Dendritic cell treated with granulocyte-macrophage colony-stimulating factor and Interleukin-4, amounts not matched to agents 40 ng/mL and 50 ng/mL, for 4 days (primary cell): ENCODE data around the gene OGFR.
A peak's percentile ranks its signal among the peaks of the same experiment; 100 is the strongest.

Experiments
- H3K27ac Mint-ChIP-seq: one replicate; pipeline ENCODE4 v1.8.0; 2022; ENCODE audit warnings: mild to moderate bottlenecking, mixed read lengths
- H3K27me3 Mint-ChIP-seq: one replicate; pipeline ENCODE4 v1.8.0; 2022; ENCODE audit warnings: mild to moderate bottlenecking, mixed read lengths
- H3K36me3 Mint-ChIP-seq: one replicate; pipeline ENCODE4 v1.8.0; 2022; ENCODE audit warnings: low read depth, mixed read lengths
- H3K4me1 Mint-ChIP-seq: one replicate; pipeline ENCODE4 v1.8.0; 2022; ENCODE audit warnings: low read depth, mixed read lengths
- H3K4me3 Mint-ChIP-seq: one replicate; pipeline ENCODE4 v1.8.0; 2022; ENCODE audit warnings: mild to moderate bottlenecking, moderate library complexity, mixed read lengths
- H3K9me3 Mint-ChIP-seq: one replicate; pipeline ENCODE4 v1.8.0; 2022; ENCODE audit warnings: mixed read lengths
- intact Hi-C: fragments of 100-400 bp; cut with micrococcal nuclease; formaldehyde crosslinking; loops from one replicate; pipeline ENCODE4 v1.15.0; 2022

OGFR gene

DNA sequence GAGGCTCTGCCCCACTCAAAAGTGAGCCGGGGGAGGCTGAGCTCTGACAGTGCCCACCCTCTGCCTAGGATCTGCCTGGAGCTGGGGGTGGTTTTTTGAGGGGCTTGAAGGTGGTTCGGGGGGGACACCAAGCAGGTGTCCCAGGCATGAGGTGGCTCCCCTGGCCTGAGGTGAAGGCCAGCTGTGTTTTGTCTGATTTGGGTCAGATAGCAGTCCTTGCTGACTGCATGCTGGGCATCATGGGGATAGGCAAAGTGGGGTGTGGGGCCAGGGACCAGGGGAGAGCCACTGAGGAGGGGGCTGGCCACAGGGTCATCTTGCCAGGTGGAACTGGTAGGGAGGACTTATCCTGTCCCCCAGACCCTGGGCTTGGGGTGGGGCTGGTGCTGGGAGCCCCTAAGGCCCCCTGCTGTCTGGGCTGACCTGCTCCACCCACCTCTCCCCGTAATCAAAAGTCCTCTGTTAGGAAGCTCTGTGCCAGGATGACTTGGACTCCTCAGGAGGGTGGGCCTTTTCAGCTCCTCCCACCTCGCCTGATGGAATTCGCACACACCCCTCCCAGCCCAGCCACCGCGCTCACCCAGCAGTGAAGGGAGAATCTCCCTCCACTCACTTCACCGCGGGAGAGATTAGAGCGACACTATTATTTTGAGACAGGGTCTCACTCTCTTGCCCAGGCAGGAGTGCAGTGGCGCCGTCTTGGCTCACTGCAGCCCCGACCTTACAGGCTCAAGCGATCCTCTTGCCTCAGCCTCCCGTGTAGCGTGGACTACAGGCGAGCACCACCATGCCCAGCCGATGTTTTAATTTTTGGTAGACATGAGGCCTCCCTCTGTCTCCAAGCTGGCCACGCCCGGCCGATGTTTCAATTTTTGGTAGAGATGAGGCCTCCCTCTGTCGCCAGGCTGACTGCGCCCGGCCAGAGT is 10.7 kb downstream of the OGFR start:
- intact Hi-C loops, result no loop called here
- Mint-ChIP-seq H3K4me3 (peak overlapping the region; percentile 9), H3K27ac (no peak overlapping the region), H3K9me3 (no peaks in the 10 kb centered on the region), H3K4me1 (peaks cover 53% of the 10 kb centered on the region), H3K36me3 (peaks cover 40% of the 10 kb centered on the region), H3K27me3 (peaks cover 74% of the 10 kb centered on the region)

DNA sequence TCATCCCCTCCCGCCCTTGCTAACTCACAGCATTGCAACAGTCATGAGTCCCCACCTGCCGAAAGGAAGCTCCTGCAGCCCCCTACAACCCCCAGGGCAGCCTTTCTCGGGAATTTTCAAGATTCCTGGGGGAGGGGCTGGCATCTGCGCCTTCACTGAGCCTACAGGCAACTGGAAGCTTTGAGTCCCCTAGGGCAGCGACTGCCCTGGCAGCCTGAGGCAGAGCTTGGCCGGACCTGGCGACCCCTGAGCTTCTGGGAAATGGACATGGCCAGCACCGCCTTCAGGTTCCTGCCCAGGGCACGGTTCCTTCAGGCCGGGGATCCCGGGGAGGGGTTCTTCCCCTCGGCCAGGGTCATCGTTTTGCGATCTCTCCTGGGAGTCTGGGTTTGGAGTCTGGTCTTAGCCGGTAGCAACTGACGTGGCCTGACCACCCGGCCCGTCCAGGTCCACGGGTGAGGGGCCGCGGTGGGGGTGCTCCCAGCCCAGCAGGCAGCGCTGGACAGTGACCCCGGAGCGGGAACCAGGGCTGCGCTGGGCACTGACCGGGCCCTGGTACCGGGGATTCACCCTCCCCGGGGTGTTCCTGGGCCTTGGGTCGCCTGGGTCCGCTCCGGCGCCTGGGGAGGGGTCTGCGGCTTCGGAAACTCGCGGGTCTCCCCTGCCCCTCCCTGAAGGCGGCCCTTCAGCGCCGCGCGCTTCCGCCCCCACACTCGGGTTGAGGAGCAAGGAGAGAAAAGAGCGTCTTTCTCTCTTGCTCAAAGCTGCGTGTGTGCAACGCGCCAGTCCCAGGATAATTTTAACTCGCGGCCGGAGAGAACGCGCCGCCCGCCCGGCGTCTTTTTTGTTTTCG is 11.6 kb downstream of the OGFR start:
- Mint-ChIP-seq H3K27me3 (peaks cover 77% of the 10 kb centered on the region), H3K9me3 (no peaks in the 10 kb centered on the region), H3K4me3 (peak overlapping the region; percentile 46), H3K27ac (no peak overlapping the region), H3K4me1 (peaks cover 44% of the 10 kb centered on the region), H3K36me3 (peaks cover 31% of the 10 kb centered on the region)
- intact Hi-C loops, result no loop called here

DNA sequence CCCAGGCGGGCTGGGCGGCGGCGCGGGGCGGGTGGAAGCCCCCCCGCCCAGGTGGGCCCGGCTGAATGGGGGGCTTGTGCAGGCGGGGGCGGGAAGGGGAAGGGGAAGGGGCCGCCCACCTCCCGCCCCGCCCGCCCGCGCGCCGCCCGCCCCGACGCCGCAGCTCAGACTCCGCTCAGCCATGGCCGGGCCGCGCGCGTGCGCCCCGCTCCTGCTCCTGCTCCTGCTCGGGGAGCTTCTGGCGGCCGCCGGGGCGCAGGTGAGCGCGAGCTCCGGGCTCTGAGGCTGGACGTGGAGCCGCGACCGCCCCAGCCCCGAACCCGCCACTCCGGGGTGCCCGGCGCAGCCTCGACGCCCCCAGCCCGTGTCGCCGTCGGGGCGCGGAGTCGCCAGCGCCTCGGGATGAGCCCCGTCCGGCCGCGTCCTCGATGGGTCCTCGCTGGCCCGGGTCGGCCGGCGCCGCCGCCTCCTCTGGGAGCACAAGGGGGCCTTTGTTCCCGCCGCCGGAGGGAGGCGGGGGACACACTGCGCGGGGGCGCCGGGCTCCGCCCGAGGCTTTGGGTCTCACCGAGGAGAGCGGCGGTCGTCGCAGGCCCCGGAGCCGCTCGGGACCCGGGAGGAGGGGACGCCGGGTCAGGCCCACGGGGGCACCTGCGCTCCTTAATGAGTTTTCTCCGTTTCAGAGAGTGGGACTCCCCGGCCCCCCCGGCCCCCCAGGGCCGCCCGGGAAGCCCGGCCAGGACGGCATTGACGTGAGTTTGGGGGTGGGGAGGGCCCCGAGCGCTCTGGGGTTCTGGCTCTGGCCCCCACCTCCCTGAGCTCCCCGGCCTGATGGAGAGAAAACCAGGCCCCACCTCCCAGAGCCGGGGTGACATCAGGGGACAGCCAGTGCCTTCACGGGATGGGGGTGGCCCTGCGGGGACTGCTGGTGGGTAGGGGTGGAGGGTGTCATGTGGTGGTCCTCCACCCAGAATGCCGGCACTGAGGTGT is 12.5 kb downstream of the OGFR start, which contains the start of gene COL9A3:
Gene COL9A3, plus strand, starts transcription at position 167 of the 990 bp plus-strand sequence. Its CDS starts 15 bp downstream, at position 182.
- intact Hi-C loops, result no loop called here
- Mint-ChIP-seq H3K4me3 (peak within 1 kb of the TSS; percentile 46), H3K9me3 (no peaks in the 10 kb centered on the region), H3K27me3 (peaks cover 75% of the 10 kb centered on the region), H3K27ac (no peak within 1 kb of the TSS), H3K4me1 (peaks cover 35% of the 10 kb centered on the region), H3K36me3 (peaks cover 22% of the 10 kb centered on the region)

- intact Hi-C loops, result no loop called here
- Mint-ChIP-seq H3K27ac (no peak overlapping the region), H3K9me3 (no peaks in the 10 kb centered on the region), H3K27me3 (peaks cover 67% of the 10 kb centered on the region), H3K36me3 (peaks cover 13% of the 10 kb centered on the region), H3K4me1 (peaks cover 27% of the 10 kb centered on the region), H3K4me3 (no peak overlapping the region)
These were observed 13.4 kb downstream of the OGFR start for GRCh38 chr20:62817975-62818591.

GRCh38 chr20:62818592-62819493 is 14.2 kb downstream of the OGFR start:
- intact Hi-C loops, result no loop called here
- H3K4me1 Mint-ChIP-seq, result peaks cover 27% of the 10 kb centered on the region
- H3K36me3 Mint-ChIP-seq, result peaks cover 7% of the 10 kb centered on the region
- no peaks in the 10 kb centered on the region for H3K9me3 Mint-ChIP-seq
- no peak overlapping the region for H3K4me3 Mint-ChIP-seq
- no peak overlapping the region for H3K27ac Mint-ChIP-seq
- peaks cover 63% of the 10 kb centered on the region for H3K27me3 Mint-ChIP-seq

DNA sequence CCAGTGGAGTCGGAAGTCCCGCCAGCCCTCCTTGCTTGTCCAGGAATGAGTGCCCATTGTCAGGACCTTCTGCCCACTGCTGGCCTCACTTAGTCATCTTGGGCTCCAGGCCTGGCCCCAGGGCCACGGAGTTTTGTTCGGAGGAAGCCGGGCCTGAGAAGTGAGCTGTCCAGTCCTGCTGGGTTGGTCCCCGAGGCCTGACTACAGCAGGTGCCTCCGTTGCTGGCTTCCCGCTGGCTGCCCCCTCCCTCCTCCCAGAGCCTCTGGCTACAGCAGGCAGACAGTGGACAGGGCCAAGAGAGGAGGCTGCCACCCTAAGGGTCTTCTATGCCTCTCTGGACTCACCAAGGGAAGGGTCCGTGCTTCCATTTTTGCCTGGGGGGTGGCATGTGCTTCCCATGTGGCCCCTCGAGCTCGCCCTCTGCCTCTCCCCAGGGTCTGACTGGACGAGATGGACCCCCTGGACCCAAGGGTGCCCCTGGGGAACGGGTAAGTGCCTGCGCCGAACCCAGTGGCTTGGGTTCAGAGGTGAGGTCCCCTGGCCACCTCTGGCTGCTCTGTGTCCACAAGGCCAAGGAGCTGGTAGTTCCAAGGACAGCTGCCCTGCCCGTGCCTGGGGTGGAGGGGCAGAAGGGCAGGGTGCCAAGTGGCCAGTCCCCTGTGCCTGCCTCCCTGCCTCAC is 15.0 kb downstream of the OGFR start:
- Mint-ChIP-seq H3K36me3 (no peaks in the 10 kb centered on the region), H3K4me3 (no peak overlapping the region), H3K9me3 (no peaks in the 10 kb centered on the region), H3K27me3 (peaks cover 55% of the 10 kb centered on the region), H3K4me1 (peaks cover 20% of the 10 kb centered on the region), H3K27ac (no peak overlapping the region)
- intact Hi-C loops, result no loop called here

DNA sequence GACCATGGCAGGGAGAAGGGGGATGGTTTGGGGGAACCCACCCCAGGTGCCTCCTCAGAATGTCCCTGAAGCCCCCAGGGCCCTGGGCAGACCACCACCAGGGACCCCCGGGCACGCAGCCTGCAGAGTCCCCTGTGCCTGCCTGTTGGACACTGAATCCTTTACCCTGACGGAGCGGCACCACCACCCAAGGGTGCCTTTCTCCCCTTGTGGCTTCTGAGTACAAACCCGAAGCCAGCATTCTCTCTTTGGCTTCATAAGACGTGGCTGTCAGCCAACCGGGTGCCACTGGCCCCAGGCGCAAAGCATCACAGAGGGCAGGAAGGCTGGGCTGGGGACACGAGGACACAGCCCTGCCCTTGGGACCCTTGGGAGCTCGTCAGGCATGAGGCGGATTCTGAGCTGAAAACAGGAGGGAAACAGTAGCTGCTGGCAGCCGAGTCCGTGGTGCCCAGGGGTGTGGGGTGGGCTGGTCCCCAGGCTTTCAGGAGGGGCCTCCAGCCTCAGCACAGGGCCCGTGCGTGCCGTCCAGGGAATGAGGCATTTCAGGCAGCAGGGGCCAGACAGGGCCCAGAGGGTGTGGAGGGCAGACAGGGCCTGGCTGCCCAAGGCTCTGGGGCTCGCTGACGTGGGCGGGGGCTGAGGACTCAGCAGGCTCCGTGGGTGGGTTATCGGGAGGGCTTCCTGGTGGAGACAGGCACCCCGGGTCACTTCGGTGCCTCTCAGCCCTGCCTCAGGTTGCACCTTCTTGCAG is 15.8 kb downstream of the OGFR start:
- Mint-ChIP-seq H3K27me3 (peaks cover 50% of the 10 kb centered on the region), H3K4me3 (no peak overlapping the region), H3K4me1 (peaks cover 13% of the 10 kb centered on the region), H3K9me3 (no peaks in the 10 kb centered on the region), H3K36me3 (no peaks in the 10 kb centered on the region), H3K27ac (no peak overlapping the region)
- intact Hi-C loops, result no loop called here

- Mint-ChIP-seq H3K4me3 (no peak overlapping the region), H3K27me3 (peaks cover 42% of the 10 kb centered on the region), H3K36me3 (no peaks in the 10 kb centered on the region), H3K4me1 (peaks cover 6% of the 10 kb centered on the region), H3K27ac (no peak overlapping the region), H3K9me3 (no peaks in the 10 kb centered on the region)
- intact Hi-C loops, result no loop called here
These were observed 16.5 kb downstream of the OGFR start for GRCh38 chr20:62820962-62821725.

GRCh38 chr20:62821726-62822210 is 17.1 kb downstream of the OGFR start:
- intact Hi-C loops, result loop anchor here (1.0 kb wide), 1 partner anchor 26 kb away; no protein-coding TSS in a partner anchor
- Mint-ChIP-seq H3K4me3 (no peak overlapping the region), H3K36me3 (no peaks in the 10 kb centered on the region), H3K27ac (no peak overlapping the region), H3K27me3 (peaks cover 37% of the 10 kb centered on the region), H3K9me3 (no peaks in the 10 kb centered on the region), H3K4me1 (peaks cover 5% of the 10 kb centered on the region)

DNA sequence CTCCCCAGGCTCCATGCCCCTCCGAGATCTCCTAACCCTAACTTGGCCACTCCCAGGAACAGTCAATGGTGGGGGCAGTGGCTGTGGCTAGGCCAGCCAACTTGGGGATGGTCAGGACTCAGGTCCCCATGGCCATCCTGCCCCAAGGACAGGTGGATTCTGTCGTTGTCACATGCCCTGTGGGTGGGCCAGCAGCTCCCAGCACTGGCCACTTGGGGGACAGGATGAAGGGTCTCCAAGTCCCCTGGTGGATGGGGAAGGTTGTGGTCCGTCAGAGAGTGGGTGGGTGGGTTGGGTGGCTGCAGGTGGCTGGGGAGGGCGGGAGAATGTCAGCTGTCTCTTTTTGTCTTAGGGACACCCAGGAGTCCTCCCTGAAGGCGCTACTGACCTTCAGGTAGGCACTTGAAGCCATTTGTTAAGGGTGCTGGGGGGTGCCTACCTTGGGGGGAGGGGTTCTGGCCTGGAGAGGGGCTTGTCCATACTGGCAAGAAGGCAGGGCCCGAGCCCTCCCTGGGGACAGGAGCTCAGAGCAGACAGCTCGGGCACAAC is 17.7 kb downstream of the OGFR start:
- Mint-ChIP-seq H3K27me3 (peaks cover 37% of the 10 kb centered on the region), H3K27ac (no peak overlapping the region), H3K36me3 (no peaks in the 10 kb centered on the region), H3K4me3 (no peak overlapping the region), H3K4me1 (peaks cover 5% of the 10 kb centered on the region), H3K9me3 (no peaks in the 10 kb centered on the region)
- intact Hi-C loops, result loop anchor here (1.0 kb wide), 1 partner anchor 25 kb away; no protein-coding TSS in a partner anchor
